Activated CD8-positive, alpha-beta memory T cell treated with anti-CD3 and anti-CD28 coated beads for 36 hours (primary cell): ENCODE results near the gene ARPP19. TPM values are rescaled to one million over a fixed set of nuclear protein-coding genes. Genes with fewer than 3 reads are reported as not detected.
"Not testable (repeated sequence)": the region's sequence is repeated elsewhere in the genome, so short reads cannot be mapped to it uniquely, and the experiment has no call there.

Experiments used
- CTCF ChIA-PET: fragments of 350-600 bp; sonication (Branson Sonifier 250); formaldehyde crosslinking; loops from one replicate; lab custom pipeline; 2021; ENCODE audit warnings: antibody characterized with exemption; lab: Charles Lee
- POLR2A ChIA-PET: fragments of 350-600 bp; sonication (Branson Sonifier 250); formaldehyde crosslinking; loops from one replicate; lab custom pipeline; 2021; ENCODE audit warnings: antibody characterized with exemption; lab: Charles Lee
- total RNA-seq, 2 experiments: library from RNA; stranded (reverse); gene quantifications; one replicate each; pipeline ENCODE4 v1.2.3, GENCODE V29; 2021

ARPP19 gene
- 100 to 1,000 TPM; 199 to 205 TPM for total RNA-seq

- CTCF ChIA-PET: interaction anchor here (0.7 to 1.3 kb wide), 3 partner anchors 10 to 237 kb away, joined by 3 to 10 read pairs (median 3); no protein-coding TSS in a partner anchor
- POLR2A ChIA-PET: interaction anchor here (1.3 to 1.4 kb wide), 2 partner anchors 11 to 110 kb away, joined by 4 to 10 read pairs; partner anchors contain the start of gene ATOSA
These were observed at the start of gene ARPP19 for GRCh38 chr15:52568601-52569585. ARPP19 (minus strand) TSS chr15:52569030; CDS start chr15:52568892, 138 bp downstream.

- CTCF ChIA-PET: interaction anchor here (1.0 kb wide), 1 partner anchor 41 kb away, joined by 3 read pairs; no protein-coding TSS in a partner anchor
- POLR2A ChIA-PET: no interaction called here
These were observed 48.2 kb upstream of the ARPP19 start for GRCh38 chr15:52617026-52617425.

- CTCF ChIA-PET: interaction anchor here (0.6 kb wide), 1 partner anchor 1897 kb away, joined by 3 read pairs; no protein-coding TSS in a partner anchor
- POLR2A ChIA-PET: no interaction called here
These were observed 46.5 kb upstream of the ARPP19 start for GRCh38 chr15:52615302-52615701.

GRCh38 chr15:52609593-52609992, 40.8 kb upstream of the ARPP19 start:
- POLR2A ChIA-PET: no interaction called here
- CTCF ChIA-PET: no interaction called here

GRCh38 chr15:52584414-52584813, 15.6 kb upstream of the ARPP19 start:
- POLR2A ChIA-PET: no interaction called here

GRCh38 chr15:52579852-52580251, 11.0 kb upstream of the ARPP19 start:
- ChIA-PET POLR2A (no interaction called here), CTCF (no interaction called here)

More at GRCh38 chr15:52584414-52584813, 15.6 kb upstream of the ARPP19 start:
- CTCF ChIA-PET: no interaction called here

- ChIA-PET POLR2A (no interaction called here), CTCF (interaction anchor here (0.6 to 1.0 kb wide), 2 partner anchors 40 to 186 kb away, joined by 3 to 5 read pairs; no protein-coding TSS in a partner anchor)
These were observed 7.9 kb upstream of the ARPP19 start for GRCh38 chr15:52576692-52577091.

- CTCF ChIA-PET, POLR2A ChIA-PET: not testable (repeated sequence)
These were observed 6.7 kb upstream of the ARPP19 start for GRCh38 chr15:52575573-52575972.

- POLR2A ChIA-PET: no interaction called here
These were observed 6.2 kb upstream of the ARPP19 start for GRCh38 chr15:52575072-52575471.

GRCh38 chr15:52574623-52575022, 5.8 kb upstream of the ARPP19 start:
- CTCF ChIA-PET: interaction anchor here (0.6 kb wide), 1 partner anchor 1093 kb away, joined by 3 read pairs; no protein-coding TSS in a partner anchor
- POLR2A ChIA-PET: not testable (repeated sequence)

More at GRCh38 chr15:52575072-52575471, 6.2 kb upstream of the ARPP19 start:
- CTCF ChIA-PET: interaction anchor here (0.6 kb wide), 1 partner anchor 1093 kb away, joined by 3 read pairs; no protein-coding TSS in a partner anchor

GRCh38 chr15:52567871-52568600, 794 bp downstream of the ARPP19 start:
- CTCF ChIA-PET: interaction anchor here (1.3 kb wide), 1 partner anchor 91 kb away, joined by 3 read pairs; no protein-coding TSS in a partner anchor
- POLR2A ChIA-PET: interaction anchor here (1.3 kb wide), 1 partner anchor 10 kb away, joined by 10 read pairs; no protein-coding TSS in a partner anchor

GRCh38 chr15:52566889-52567288, 1.9 kb downstream of the ARPP19 start:
- ChIA-PET POLR2A (interaction anchor here (0.7 kb wide), 1 partner anchor 42 kb away, joined by 3 read pairs; no protein-coding TSS in a partner anchor), CTCF (no interaction called here)

- ChIA-PET POLR2A (interaction anchor here (0.5 to 0.6 kb wide), 2 partner anchors 62 to 177 kb away, joined by 4 read pairs; no protein-coding TSS in a partner anchor), CTCF (interaction anchor here (0.8 to 1.2 kb wide), 2 partner anchors 42 to 235 kb away, joined by 3 read pairs; no protein-coding TSS in a partner anchor)
These were observed 3.1 kb downstream of the ARPP19 start for GRCh38 chr15:52565417-52566358.

- ChIA-PET CTCF (interaction anchor here (0.6 kb wide), 1 partner anchor 399 kb away, joined by 3 read pairs; no protein-coding TSS in a partner anchor), POLR2A (no interaction called here)
These were observed 5.2 kb downstream of the ARPP19 start for GRCh38 chr15:52563501-52564060.

GRCh38 chr15:52559575-52559974, 9.3 kb downstream of the ARPP19 start:
- ChIA-PET CTCF (interaction anchor here (1.0 to 2.6 kb wide), 7 partner anchors 9 to 181 kb away, joined by 3 to 10 read pairs (median 3); partner anchors contain the start of genes ARPP19 and MYO5A), POLR2A (interaction anchor here (0.5 to 1.4 kb wide), 5 partner anchors 93 to 539 kb away, joined by 3 to 11 read pairs (median 4); partner anchors contain the start of gene ATOSA)

- ChIA-PET CTCF (interaction anchor here (1.0 to 2.6 kb wide), 6 partner anchors 10 to 180 kb away, joined by 3 to 10 read pairs (median 3); partner anchors contain the start of genes ARPP19 and MYO5A), POLR2A (interaction anchor here (0.6 to 1.4 kb wide), 7 partner anchors 10 to 538 kb away, joined by 3 to 11 read pairs (median 4); partner anchors contain the start of genes ATOSA and MYO5A)
These were observed 9.8 kb downstream of the ARPP19 start for GRCh38 chr15:52559022-52559421.

GRCh38 chr15:52558196-52558595, 10.6 kb downstream of the ARPP19 start:
- POLR2A ChIA-PET: interaction anchor here (0.6 to 1.2 kb wide), 11 partner anchors 11 to 194 kb away, joined by 3 to 10 read pairs (median 4); partner anchors contain the start of genes ARPP19 and MYO5A
- CTCF ChIA-PET: interaction anchor here (0.7 to 2.6 kb wide), 5 partner anchors 11 to 104 kb away, joined by 3 to 10 read pairs (median 3); partner anchors contain the start of genes ARPP19 and MYO5A
